Liver (tissue), 9 donors: ENCODE data around the gene ZFYVE9. TPM values are rescaled to one million over a fixed set of nuclear protein-coding genes. Genes with fewer than 3 reads are reported as not detected.

ENCODE experiments used
- DNase-seq: peaks from one replicate; pipeline ENCODE4 v3.0.0-alpha.2; 2017; ENCODE audit warnings: low spot score
- H3K27ac ChIP-seq, 2 donors: one replicate each; pipeline ENCODE4 v1.7.0; 2013; ENCODE audit warnings: inconsistent platforms in 2 of 2, low read length in 2 of 2, control low read depth in 1 of 2, low read depth in 1 of 2, mild to moderate bottlenecking in 1 of 2
- H3K27me3 ChIP-seq, 4 donors: one replicate each; pipeline versions ENCODE4 v1.6.1 to v1.7.0; 2013; ENCODE audit warnings: low read length in 3 of 4, inconsistent platforms in 1 of 4, mild to moderate bottlenecking in 1 of 4, moderate library complexity in 1 of 4; ENCODE audit not compliant: control insufficient read depth in 4 of 4, insufficient read depth in 4 of 4
- H3K36me3 ChIP-seq, 4 donors: one replicate each; pipeline versions ENCODE4 v1.6.1 to v1.7.0; 2013; ENCODE audit warnings: low read length in 3 of 4, mild to moderate bottlenecking in 3 of 4, low read depth in 1 of 4, moderate library complexity in 1 of 4; ENCODE audit not compliant: control insufficient read depth in 4 of 4, insufficient read depth in 3 of 4
- H3K4me1 ChIP-seq, 4 donors: one replicate each; pipeline versions ENCODE4 v1.6.1 to v1.7.0; 2013; ENCODE audit warnings: low read length in 3 of 4, mild to moderate bottlenecking in 3 of 4, moderate library complexity in 1 of 4; ENCODE audit not compliant: control insufficient read depth in 4 of 4, insufficient read depth in 4 of 4
- H3K4me3 ChIP-seq, 3 donors: one replicate each; pipeline versions ENCODE4 v1.6.1 to v1.7.0; 2013; ENCODE audit warnings: low read length in 3 of 3, control low read depth in 1 of 3, low read depth in 1 of 3, mild to moderate bottlenecking in 1 of 3
- H3K9ac ChIP-seq, 2 donors: one replicate each; pipeline ENCODE4 v1.7.0; 2013; ENCODE audit warnings: low read length in 2 of 2, mild to moderate bottlenecking in 2 of 2, moderate library complexity in 2 of 2, control low read depth in 1 of 2, low read depth in 1 of 2
- H3K9me3 ChIP-seq, 4 donors: one replicate each; pipeline versions ENCODE4 v1.6.1 to v1.7.0; 2013; ENCODE audit warnings: low read length in 3 of 4; ENCODE audit not compliant: control insufficient read depth in 4 of 4
- ATF3 ChIP-seq: IDR thresholded peaks from 2 replicates; pipeline ENCODE4 v1.6.1; 2016; ENCODE audit warnings: antibody characterized with exemption
- CTCF ChIP-seq: fragments of 150-350 bp; IDR thresholded peaks from 2 replicates; pipeline ENCODE4 v1.5.1; 2017; ENCODE audit warnings: improper control_type of control experiment, low read depth, low read length; ENCODE audit not compliant: missing input control
- EGR1 ChIP-seq, 2 donors: IDR thresholded peaks; 2 replicates each; pipeline ENCODE4 v1.6.1; 2016 to 2018; ENCODE audit warnings: antibody characterized with exemption in 2 of 2, low read depth in 2 of 2
- FOXA1 ChIP-seq: IDR thresholded peaks from 2 replicates; pipeline ENCODE4 v1.6.1; 2016; ENCODE audit warnings: antibody characterized with exemption
- FOXA2 ChIP-seq: IDR thresholded peaks from 2 replicates; pipeline ENCODE4 v1.6.1; 2016; ENCODE audit warnings: antibody characterized with exemption
- GABPA ChIP-seq, 2 donors: IDR thresholded peaks in 1 of 2; conservative IDR thresholded peaks in 1 of 2; 2 replicates each; pipeline ENCODE4 v1.6.1; 2016; ENCODE audit warnings: antibody characterized with exemption in 2 of 2, mild to moderate bottlenecking in 1 of 2, moderate library complexity in 1 of 2
- HNF4A ChIP-seq, 2 donors: conservative IDR thresholded peaks; 2 replicates each; pipeline ENCODE4 v1.6.1; 2016; ENCODE audit warnings: antibody characterized with exemption in 2 of 2, mild to moderate bottlenecking in 2 of 2
- HNF4G ChIP-seq: IDR thresholded peaks from 2 replicates; pipeline ENCODE4 v1.6.1; 2016; ENCODE audit warnings: antibody characterized with exemption
- MAX ChIP-seq: IDR thresholded peaks from 2 replicates; pipeline ENCODE4 v1.6.1; 2016; ENCODE audit warnings: antibody characterized with exemption
- NR2F2 ChIP-seq: IDR thresholded peaks from 2 replicates; pipeline ENCODE4 v1.6.1; 2016; ENCODE audit warnings: antibody characterized with exemption
- REST ChIP-seq: IDR thresholded peaks from 2 replicates; pipeline ENCODE4 v1.6.1; 2016; ENCODE audit warnings: antibody characterized with exemption, mild to moderate bottlenecking
- RXRA ChIP-seq, 2 donors: IDR thresholded peaks; 2 replicates each; pipeline ENCODE4 v1.6.1; 2017 to 2018; ENCODE audit warnings: antibody characterized with exemption in 2 of 2, mild to moderate bottlenecking in 1 of 2
- SP1 ChIP-seq: IDR thresholded peaks from 2 replicates; pipeline ENCODE4 v1.6.1; 2018; ENCODE audit warnings: antibody characterized with exemption, mild to moderate bottlenecking
- TAF1 ChIP-seq: conservative IDR thresholded peaks from 2 replicates; pipeline ENCODE4 v1.6.1; 2016; ENCODE audit warnings: antibody characterized with exemption, mild to moderate bottlenecking
- YY1 ChIP-seq: IDR thresholded peaks from 2 replicates; pipeline ENCODE4 v1.6.1; 2016; ENCODE audit warnings: antibody characterized with exemption, mild to moderate bottlenecking
- WGBS: extraction: QIAGEN DNeasy Blood & Tissue Kit; methylation state at CpG from one replicate; pipeline ENCODE4 v1.1.7; 2013; 5-methylcytosine and 5-hydroxymethylcytosine counted together
- polyA plus RNA-seq, 2 donors: library from polyadenylated mRNA; stranded (reverse) in 1 of 2; unstranded in 1 of 2; fragments of 200-250 nt in 1 of 2; fragments of >200 nt in 1 of 2; fragmentation: Nextera tagmentation in 1 of 2; extraction: Ambion mirVana in 1 of 2; gene quantifications; one replicate each; pipeline versions ENCODE4 v1.2.1 to v1.2.3, GENCODE V29; 2013 to 2015
- total RNA-seq, 2 donors: library from RNA; depleted of rRNA; stranded (reverse); fragments of >200 nt; gene quantifications; one replicate each; pipeline ENCODE4 v1.2.3, GENCODE V29; 2014
- donor health status: healthy.
- donor health status: healthy.
- donor health status: healthy.
- donor health status: healthy.
- donor health status: healthy.

The ZFYVE9 gene
- total and polyA plus RNA-seq, 4 donors: 3.8 to 20.9 (median 7.7) TPM

GRCh38 chr1:52253421-52253820 lies 111.5 kb downstream of the ZFYVE9 start:
- no peak for TF ChIP-seq HNF4A (conservative IDR thresholded peaks at IDR 0.05)
- TF ChIP-seq CTCF: no peak
- no peak for TF ChIP-seq FOXA1
- TF ChIP-seq RXRA (IDR thresholded peaks at IDR 0.05): no peak
- no peak for TF ChIP-seq YY1
- no peak for TF ChIP-seq NR2F2
- TF ChIP-seq GABPA (IDR thresholded peaks at IDR 0.05 in 1 of 2, conservative IDR thresholded peaks at IDR 0.05 in 1 of 2): no peak
- no peak for TF ChIP-seq MAX
- TF ChIP-seq TAF1: no peak
- no peak for TF ChIP-seq FOXA2
- TF ChIP-seq ATF3: no peak
- no peak for TF ChIP-seq SP1
- TF ChIP-seq HNF4G: no peak
- TF ChIP-seq REST: no peak
- H3K4me1 ChIP-seq: no peaks in the 10 kb centered on the region

GRCh38 chr1:52259886-52260285 lies 118.0 kb downstream of the ZFYVE9 start:
- no peak for TF ChIP-seq HNF4A (conservative IDR thresholded peaks at IDR 0.05)
- TF ChIP-seq EGR1 (IDR thresholded peaks at IDR 0.05; ENCODE audit: low read depth in 2 of 2): no peak
- no peak for TF ChIP-seq TAF1
- no peak for TF ChIP-seq ATF3
- Histone ChIP-seq H3K36me3 (no peaks in the 10 kb centered on the region), H3K27ac (no peak overlapping the region), H3K4me3 (no peak overlapping the region), H3K4me1 (peaks cover 0 to 5% (median 3%) of the 10 kb centered on the region in 4 donors), H3K27me3 (no peaks in the 10 kb centered on the region), H3K9me3 (no peaks in the 10 kb centered on the region), H3K9ac (no peak overlapping the region)
- DNase-seq: no peak
- WGBS: 91% methylated on average over 3 of the region's 3 CpGs

More at GRCh38 chr1:52253421-52253820, 111.5 kb downstream of the ZFYVE9 start:
- Histone ChIP-seq H3K36me3 (no peaks in the 10 kb centered on the region), H3K27ac (no peak overlapping the region), H3K27me3 (no peaks in the 10 kb centered on the region), H3K4me3 (no peak overlapping the region), H3K9ac (no peak overlapping the region), H3K9me3 (no peaks in the 10 kb centered on the region)
- DNase-seq: no peak
- 85% methylated on average over 5 of the region's 5 CpGs for WGBS
